MG63 (cell line): Measurements from ENCODE around the gene KDELR3. TPM values are rescaled to one million over a fixed set of nuclear protein-coding genes. Genes with fewer than 3 reads are reported as not detected.

Experiments used
- DNase-seq: peaks from one replicate; pipeline ENCODE4 v3.0.0-alpha.2; 2020
- H3K27me3 ChIP-seq: fragments of 250-450 bp; sonication (Bioruptor Pico); 2 replicates; pipeline ENCODE4 v1.5.1; 2020; ENCODE audit warnings: mild to moderate bottlenecking, moderate library complexity
- H3K36me3 ChIP-seq: fragments of 250-450 bp; sonication (Bioruptor Pico); 2 replicates; pipeline ENCODE4 v1.5.1; 2020; ENCODE audit warnings: mild to moderate bottlenecking, moderate library complexity
- H3K4me3 ChIP-seq: fragments of 250-450 bp; sonication (Bioruptor Pico); 2 replicates; pipeline ENCODE4 v1.5.1; 2020; ENCODE audit warnings: mild to moderate bottlenecking, moderate library complexity
- H3K9me3 ChIP-seq: fragments of 250-450 bp; sonication (Bioruptor Pico); 2 replicates; pipeline ENCODE4 v1.5.1; 2020; ENCODE audit warnings: mild to moderate bottlenecking, moderate library complexity
- total RNA-seq: library from RNA; depleted of rRNA; stranded (reverse); fragments of >200 nt; shearing (Covaris generic); gene quantifications from 2 replicates; pipeline ENCODE4 v1.2.3, GENCODE V29; 2014; ENCODE audit warnings: low replicate concordance

KDELR3 gene
- total RNA-seq, 1 experiment from 2014 or later = 39.8 TPM

DNA sequence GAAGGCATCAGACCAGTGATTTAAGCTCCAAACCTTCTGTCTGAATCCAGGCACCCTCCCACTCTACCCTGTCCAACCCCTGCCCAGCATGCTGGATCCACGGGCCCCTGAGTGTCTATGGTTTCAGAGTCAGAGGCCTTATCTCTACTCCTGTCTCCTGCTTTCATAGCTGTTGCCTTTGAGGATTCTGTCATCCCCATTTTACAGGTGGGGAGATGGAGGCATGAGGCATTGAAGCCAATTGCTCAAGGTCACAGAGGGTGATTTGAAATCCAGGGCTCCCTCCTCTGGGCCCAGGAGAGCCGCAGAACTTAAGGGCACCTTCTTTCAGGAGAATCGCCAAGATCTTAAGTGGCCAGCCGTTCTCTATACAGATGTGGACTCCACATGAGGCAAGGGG is 16.0 kb upstream of the KDELR3 start:
- no peaks in the 10 kb centered on the region for H3K9me3 ChIP-seq
- H3K27me3 ChIP-seq = peaks cover 15% of the 10 kb centered on the region
- H3K36me3 ChIP-seq = no peaks in the 10 kb centered on the region
- DNase-seq = no peak
- H3K4me3 ChIP-seq = no peak overlapping the region

DNA sequence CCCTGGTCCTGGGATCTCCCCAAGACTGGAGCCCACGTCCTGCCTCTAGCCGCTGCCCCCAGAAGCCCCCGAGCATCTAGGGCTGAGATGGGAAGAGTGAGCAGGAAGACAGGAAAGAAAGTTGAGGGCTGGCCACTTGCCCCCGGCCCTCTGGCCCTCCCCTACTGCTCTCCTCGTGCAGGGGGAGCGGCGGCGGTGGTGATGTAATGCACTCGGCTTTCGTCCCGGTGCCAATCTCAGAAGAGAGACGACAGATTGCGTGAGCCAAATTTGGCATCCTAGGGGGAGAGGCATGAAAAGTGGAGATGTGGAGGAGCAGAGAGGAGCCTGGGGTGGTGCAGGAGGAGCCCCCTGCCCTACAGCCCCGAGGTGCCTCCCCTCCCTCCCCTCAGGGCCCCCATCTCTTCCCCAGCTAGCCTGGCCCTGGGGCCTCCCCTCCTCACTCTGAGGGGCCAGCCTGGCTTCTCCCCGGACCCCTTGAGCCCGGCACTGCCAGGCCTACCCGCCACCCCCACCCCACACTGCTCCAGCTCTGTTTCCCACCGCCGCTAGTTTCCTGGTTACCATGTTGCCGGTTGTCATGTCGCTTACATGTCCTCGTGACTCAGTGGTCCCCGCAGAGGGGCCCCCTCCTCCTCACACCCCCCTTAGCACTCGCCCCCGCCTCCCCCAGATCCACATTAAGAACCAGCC is 15.4 kb upstream of the KDELR3 start:
- Histone ChIP-seq H3K4me3 (no peak overlapping the region), H3K36me3 (no peaks in the 10 kb centered on the region), H3K27me3 (peaks cover 15% of the 10 kb centered on the region), H3K9me3 (no peaks in the 10 kb centered on the region)
- peak; percentile 72 for DNase-seq

DNA sequence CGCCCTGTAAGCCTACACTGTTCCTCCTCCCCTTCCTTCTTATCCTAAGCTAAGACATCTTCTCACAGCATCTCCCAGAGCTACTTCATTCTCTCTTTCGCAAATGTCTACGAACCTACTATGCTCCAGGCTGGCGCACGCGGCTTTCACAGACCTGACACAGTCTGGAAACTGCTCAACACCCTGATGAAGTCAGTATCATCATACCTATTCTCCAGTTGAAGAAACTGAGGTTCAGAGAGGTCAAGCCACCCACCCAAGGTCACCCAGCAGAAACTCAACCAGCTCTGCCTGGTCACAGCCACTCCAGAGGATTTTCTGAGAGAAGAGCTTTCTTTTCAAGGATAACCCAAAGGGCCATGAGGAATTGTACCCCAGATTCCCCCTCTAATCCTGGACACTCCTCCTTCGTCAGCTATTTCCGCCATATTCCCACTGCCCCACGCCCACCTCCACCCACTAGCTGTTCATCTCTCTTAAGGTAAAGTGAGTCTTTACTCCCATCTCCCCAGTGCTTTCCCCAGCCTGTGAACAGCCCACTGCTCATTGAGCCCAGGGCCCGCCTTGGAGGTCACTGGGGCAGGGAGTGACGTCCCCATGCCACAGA is 14.7 kb upstream of the KDELR3 start:
- peaks cover 15% of the 10 kb centered on the region for H3K27me3 ChIP-seq
- no peak overlapping the region for H3K4me3 ChIP-seq
- DNase-seq = no peak
- H3K36me3 ChIP-seq = no peaks in the 10 kb centered on the region
- H3K9me3 ChIP-seq = no peaks in the 10 kb centered on the region

DNA sequence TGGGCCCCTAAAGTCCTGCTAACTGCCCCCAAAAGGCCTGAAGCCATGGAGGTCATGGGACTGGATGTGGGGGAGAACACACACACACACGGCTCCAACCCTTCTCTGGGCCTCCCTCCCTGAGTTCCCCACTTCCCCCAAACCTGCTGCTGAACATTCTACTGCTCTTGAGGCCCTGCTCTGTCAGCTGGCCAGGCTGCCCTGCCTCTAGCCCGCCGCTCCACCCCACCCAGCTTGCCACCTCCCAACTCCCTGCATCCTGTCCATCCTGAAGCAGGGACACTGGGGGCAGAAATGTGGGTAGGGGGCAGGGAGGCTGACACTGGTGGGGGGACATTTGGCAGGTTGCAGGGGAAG is 13.9 kb upstream of the KDELR3 start:
- no peaks in the 10 kb centered on the region for H3K36me3 ChIP-seq
- H3K4me3 ChIP-seq = no peak overlapping the region
- peaks cover 15% of the 10 kb centered on the region for H3K27me3 ChIP-seq
- no peak for DNase-seq
- no peaks in the 10 kb centered on the region for H3K9me3 ChIP-seq

DNA sequence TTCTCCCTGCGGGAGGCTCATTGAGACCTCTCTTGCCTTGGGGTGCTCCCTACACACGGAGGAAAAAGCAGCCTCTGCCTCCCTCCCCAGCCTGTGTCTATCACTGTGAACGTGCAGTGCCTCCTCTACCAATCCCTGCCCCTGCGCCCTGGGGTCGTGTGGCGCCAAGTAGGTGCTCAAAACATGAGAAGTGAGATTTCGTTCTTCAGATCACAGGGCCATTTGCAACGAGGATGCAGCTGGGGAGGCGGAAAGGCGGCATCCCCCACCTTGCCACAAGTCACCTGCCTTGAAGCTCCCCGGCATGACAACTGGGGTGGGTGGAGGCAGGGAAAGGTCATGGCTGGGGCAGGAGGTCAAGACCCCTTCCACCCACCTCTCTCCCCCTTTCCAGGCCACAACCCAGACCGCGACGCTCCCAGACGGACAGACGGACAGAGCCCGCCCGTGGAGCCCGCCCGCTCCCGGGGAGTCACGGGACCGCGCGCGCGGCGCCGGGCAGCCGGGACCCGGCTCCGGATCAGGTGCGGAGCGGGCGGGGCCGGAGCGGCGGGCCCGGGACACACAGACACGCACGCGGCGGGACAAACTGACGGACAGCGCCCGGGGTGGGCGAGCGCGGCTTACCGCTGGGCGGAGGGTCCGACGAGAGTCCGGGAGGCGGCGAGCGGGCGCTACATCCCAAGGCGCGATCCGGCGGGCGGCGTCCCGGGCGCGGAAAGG is 13.4 kb upstream of the KDELR3 start:
- no peak for DNase-seq
- Histone ChIP-seq H3K27me3 (peaks cover 15% of the 10 kb centered on the region), H3K4me3 (no peak overlapping the region), H3K9me3 (no peaks in the 10 kb centered on the region), H3K36me3 (no peaks in the 10 kb centered on the region)

DNA sequence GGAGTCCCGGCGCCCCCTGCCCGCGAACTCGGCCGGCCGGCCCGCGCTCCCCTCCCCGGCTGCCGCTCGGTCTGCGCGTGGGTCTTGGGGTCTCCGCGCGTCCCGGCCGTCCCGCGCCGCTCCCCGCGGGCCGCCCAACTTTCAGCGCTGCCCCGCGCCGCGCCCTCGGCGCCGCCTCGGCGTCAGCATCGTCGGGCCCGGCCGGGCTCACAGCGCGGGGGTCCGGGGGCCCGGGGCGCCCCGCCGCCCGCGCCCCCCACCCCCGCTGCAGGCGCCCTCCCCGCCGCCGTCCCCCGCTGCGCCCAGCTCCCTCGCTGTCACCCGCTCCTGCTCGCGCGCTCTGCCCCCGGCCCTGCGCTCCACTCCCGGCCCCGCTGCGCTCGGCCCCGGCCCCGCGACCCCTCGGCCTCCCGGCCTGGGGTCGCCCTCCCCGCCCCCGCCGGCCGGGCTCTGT is 12.8 kb upstream of the KDELR3 start, which contains the start of gene KCNJ4:
Gene KCNJ4 (minus strand): TSS at position 124 of the 454 bp plus-strand sequence. CDS start 27,067 bp downstream, outside the sequence.
- Histone ChIP-seq H3K4me3 (no peak within 1 kb of the TSS), H3K9me3 (no peaks in the 10 kb centered on the region), H3K36me3 (no peaks in the 10 kb centered on the region), H3K27me3 (peaks cover 15% of the 10 kb centered on the region)
- DNase-seq = no peak

DNA sequence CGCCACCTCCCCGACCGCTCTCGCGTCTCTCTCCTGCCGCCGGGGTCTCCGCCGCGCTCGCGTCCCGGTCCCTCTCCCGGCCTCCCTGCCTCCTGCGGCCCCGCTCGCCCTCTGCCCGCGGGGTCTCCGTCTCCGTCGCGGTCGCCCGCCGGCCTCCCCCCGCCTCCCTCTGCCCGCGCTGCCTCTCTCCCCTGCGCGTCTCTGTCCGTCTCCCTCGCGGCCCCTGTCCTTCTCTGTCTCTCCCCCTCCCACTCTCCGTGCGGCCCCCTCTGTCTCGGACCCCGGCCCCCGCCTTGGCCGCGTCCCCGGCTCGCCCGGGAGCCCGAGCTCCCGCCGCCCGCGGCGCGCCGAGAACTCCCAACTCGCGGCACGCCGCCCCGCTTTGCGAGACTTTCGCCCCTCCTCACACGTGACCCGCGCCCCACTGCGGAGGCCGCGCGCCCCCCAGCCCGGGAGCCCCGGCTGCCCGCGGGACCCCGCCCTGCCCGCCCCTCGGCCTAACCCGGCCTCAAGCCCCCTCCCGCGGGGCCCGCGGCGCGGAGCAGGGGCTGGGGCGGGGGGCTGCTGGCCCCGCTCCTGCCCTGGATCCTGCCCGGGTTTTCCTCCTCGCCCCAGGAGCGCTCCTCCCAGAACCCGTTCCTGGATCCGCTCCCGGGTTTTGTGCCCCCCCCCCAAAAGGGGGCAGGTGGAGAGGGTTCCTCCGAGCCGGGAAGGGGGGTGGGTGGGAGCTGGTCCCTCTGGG is 12.2 kb upstream of the KDELR3 start:
- Histone ChIP-seq H3K36me3 (no peaks in the 10 kb centered on the region), H3K4me3 (no peak overlapping the region), H3K9me3 (no peaks in the 10 kb centered on the region), H3K27me3 (peaks cover 18% of the 10 kb centered on the region)
- DNase-seq = peak; percentile 21

DNA sequence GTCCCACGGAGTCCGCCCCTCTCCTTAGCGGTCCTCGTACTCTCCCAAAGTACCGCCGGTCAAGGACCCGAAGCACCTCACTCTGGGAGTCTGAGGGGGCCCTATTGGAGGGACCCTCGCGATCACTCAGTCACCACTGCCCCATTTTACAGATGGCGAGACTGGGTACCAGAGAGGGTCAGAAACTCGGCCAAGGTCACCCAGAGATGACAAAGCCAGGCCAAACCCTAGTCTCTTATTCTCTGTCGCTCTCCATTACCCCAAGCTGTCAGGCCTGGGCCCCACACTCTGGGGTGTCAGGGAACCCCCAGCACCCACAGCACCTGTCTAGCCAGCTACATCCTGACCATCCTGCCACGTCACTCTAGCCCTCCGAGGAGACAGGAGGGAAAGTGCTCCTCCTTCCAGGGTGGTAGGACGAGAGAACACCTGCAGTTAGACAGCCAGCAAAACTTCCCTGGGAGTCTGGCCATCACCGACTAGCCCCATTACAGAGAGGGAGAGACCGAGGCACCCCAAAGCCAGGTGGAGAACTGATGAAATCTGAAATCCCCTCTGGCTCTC is 11.5 kb upstream of the KDELR3 start:
- DNase-seq = no peak
- H3K9me3 ChIP-seq = no peaks in the 10 kb centered on the region
- H3K4me3 ChIP-seq = no peak overlapping the region
- H3K36me3 ChIP-seq = no peaks in the 10 kb centered on the region
- peaks cover 20% of the 10 kb centered on the region for H3K27me3 ChIP-seq

DNA sequence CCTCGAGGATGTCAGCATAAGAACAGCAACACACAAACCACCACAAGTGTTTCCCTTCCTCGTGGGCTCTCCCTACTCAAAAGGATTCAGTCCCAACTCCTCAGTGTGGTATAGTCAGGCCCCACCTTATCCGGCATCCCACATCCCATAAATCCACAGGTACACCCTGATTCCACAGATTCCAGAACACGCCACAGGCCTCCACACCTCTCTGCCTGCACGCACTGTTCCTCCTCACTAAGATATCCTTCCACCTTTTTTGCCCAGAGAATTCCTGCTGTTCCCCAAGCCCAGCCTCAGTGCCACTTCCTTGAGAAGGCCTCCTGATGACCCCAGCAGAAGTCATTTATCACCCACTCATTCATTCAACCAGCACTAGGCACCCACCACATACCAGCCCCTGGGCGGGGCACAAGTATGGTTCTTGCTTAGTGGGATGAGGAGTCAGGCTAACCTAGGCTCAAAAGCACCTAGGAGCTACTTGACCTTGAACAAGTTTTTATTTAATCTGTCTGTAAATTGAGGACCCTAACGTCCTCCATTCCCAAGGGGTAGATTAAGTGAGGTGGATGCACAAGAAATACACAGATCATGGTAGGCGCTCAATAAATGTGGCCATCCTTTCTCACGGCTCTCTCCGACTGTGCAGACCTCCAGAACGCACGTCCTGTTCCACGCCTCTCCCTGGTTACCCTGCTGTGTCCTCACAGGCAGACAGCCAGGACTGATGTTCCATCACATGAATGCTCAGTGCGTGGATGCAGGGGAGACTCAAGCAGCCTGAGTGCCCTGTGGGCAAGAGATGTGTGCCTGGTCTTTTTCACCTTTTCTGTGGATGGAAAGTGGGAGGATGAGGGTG is 10.8 kb upstream of the KDELR3 start:
- H3K36me3 ChIP-seq = no peaks in the 10 kb centered on the region
- peaks cover 25% of the 10 kb centered on the region for H3K27me3 ChIP-seq
- no peaks in the 10 kb centered on the region for H3K9me3 ChIP-seq
- DNase-seq = no peak
- no peak overlapping the region for H3K4me3 ChIP-seq

DNA sequence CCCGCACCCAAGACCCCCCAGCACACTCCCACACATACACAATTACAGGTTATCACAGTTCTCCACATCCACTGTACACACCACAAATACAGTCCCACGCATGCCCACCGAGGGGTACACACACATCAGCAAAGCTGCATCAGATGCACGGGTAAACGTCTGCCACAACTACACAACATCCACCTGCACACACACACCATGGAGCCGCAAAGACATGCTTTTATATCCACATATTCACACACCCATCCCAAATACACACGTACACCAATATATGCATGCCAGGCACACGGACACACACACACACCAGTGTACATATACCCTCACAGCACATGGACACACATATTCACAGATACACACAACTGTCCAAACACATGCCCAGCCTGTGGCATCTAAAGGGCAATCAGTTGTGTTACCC is 7.5 kb upstream of the KDELR3 start:
- H3K4me3 ChIP-seq = no peak overlapping the region
- H3K9me3 ChIP-seq = no peaks in the 10 kb centered on the region
- H3K36me3 ChIP-seq = no peaks in the 10 kb centered on the region
- no peak for DNase-seq
- H3K27me3 ChIP-seq = peaks cover 15% of the 10 kb centered on the region

DNA sequence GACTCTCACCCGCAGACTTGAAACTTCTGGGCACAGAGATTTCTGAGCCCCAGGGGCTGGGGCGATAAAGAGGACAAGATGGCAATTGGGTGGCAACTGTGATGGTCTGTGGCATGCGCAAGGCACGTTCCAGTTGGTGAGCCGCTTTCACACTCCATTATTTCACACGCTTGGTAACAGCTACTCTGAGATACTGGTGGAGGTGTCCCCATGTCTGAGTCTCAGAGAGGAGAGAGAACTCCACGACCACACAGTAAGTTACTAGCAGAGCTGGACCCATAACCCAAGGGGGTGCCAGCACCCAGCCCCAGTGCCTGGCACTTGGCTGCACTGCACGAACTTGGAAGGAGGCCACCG is 6.9 kb upstream of the KDELR3 start:
- DNase-seq = no peak
- Histone ChIP-seq H3K27me3 (peaks cover 15% of the 10 kb centered on the region), H3K4me3 (no peak overlapping the region), H3K9me3 (no peaks in the 10 kb centered on the region), H3K36me3 (no peaks in the 10 kb centered on the region)

DNA sequence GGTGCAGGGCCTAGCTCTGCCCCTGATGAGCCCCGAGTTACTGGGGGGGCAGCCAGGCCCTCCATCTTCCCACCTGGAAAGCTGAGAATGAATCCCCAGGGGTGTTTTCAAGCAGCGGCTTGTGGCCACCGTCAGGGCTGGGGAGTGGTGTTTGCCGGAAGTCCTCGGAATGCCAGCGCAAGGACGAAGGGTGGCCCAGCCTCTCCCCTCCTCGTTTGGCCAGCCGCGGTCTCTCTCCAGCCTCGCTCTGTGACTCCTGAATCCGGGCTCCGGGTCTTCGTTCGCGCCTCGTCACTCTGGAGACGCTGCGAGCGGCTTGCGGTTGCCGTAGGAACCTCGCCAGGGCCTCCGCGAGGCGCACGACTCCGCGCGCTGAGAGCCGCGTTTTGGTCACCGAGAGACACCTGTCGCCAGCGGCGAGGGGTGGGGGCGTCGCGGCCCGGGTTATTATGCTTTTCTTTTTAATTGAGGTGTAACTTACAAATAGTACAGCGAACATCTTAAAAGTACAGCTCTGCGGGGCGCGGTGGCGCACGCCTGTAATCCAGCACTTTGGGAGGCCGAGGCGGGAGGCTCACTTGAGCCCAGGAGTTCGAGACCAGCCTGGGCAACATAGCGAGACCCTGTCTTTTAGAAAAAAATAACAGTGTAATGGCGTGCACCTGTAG is 6.3 kb upstream of the KDELR3 start:
- Histone ChIP-seq H3K9me3 (no peaks in the 10 kb centered on the region), H3K36me3 (no peaks in the 10 kb centered on the region), H3K27me3 (peaks cover 11% of the 10 kb centered on the region), H3K4me3 (peak overlapping the region; percentile 26)
- peak; percentile 78 for DNase-seq

DNA sequence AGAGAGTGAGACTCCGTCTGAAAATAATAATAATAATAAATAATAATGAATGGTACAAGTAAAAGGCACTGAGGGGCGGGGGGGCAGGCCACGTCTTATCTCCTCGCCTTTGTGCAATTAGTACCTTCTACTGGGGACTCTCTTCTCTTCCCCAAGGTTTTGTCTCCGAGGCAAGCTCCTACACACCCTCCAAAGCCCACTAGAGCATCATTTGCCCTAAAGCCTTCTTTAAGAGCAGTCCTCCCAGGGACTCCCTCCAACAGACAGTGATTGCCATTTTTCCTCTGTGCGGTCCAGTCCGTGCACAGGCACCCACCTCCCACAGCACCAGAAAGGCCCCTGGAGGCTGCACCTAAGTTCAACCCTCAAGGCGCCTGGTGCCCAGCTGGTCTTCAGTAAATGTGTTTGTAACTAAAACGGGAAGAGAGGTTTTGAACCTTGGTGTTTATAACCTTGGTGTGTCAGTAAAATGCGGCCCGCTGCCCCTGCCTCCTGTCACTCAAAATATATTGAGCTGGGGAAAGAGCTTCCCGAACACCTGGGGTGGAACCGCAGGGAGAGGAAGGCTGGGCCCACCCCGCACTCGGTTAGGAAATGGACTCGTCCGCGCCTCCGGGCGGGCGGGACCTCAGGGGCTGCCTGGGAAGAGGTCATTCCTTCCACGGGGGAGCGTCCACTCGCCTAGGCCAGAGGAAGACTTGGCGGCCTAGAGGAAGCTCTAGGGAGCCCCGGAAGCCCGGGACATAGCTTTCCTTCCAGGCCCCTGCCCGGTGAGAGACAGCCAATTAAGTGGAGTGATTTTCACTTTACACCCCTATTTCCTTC is 4.7 kb upstream of the KDELR3 start:
- H3K27me3 ChIP-seq = peaks cover 10% of the 10 kb centered on the region
- no peak for DNase-seq
- no peak overlapping the region for H3K4me3 ChIP-seq
- H3K9me3 ChIP-seq = no peaks in the 10 kb centered on the region
- H3K36me3 ChIP-seq = no peaks in the 10 kb centered on the region

DNA sequence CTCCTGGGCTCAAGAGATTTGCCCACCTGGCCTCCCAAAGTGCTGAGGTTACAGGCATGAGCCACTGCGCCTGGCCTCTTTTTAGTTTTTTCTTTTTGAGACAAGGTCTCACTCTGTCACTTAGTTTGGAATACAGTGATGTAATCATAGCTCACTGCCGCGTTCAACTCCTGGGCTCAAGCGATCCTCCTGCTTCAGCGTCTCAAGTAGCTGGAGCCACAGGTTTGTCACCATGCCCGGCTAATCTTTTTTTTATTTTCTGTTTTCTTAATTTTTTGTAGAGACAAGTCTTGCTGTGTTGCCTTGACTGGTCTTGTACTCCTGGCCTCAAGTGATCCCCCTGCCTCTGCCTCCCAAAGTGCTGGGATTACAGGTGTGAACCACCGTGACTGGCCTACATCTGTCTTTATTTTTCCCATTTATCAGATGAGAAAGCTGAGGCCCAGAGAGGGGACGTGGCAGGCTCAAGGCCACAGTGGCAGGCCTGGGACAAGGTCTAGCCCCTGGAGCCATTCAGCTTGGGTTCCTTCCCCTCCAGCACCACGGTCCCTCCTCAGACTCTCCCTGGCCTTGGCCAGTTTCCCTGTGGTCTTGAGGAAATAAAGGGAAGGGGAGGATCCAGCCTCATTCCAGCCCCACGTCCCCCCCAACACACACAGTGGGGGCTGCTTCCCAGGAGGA is 2.8 kb upstream of the KDELR3 start:
- no peak for DNase-seq
- Histone ChIP-seq H3K27me3 (peaks cover 10% of the 10 kb centered on the region), H3K36me3 (no peaks in the 10 kb centered on the region), H3K9me3 (no peaks in the 10 kb centered on the region), H3K4me3 (no peak overlapping the region)
